GM12878 (cell line): ENCODE results near the gene IRF7. TPM values are rescaled to one million over a fixed set of nuclear protein-coding genes. Genes with fewer than 3 reads are reported as not detected.

Source experiments
- ATAC-seq: fragments of 200-7000 bp; cut with Tn5 transposase; 3 replicates; pipeline ENCODE4 v1.9.1; 2020; ENCODE audit warnings: mild to moderate bottlenecking, moderate library complexity
- BruUV-seq: library from RNA; stranded (reverse); fragments of 400-500 nt; replicated peaks from 2 replicates; lab custom pipeline; 2021; lab: Mats Ljungman, UMichigan
- CTCF ChIA-PET: fragments of 300-600 bp; sonication (Branson Sonifier 250); formaldehyde crosslinking; extraction: SDS; loops from one replicate; lab custom pipeline; 2021; ENCODE audit warnings: inconsistent platforms; lab: Yijun Ruan, JAX
- POLR2A ChIA-PET: fragments of 350-600 bp; formaldehyde crosslinking; extraction: SDS; loops from one replicate; lab custom pipeline; 2021; ENCODE audit warnings: inconsistent platforms; lab: Charles Lee
- RAD21 ChIA-PET: fragments of 300-600 bp; sonication (Branson Sonifier 250); formaldehyde crosslinking; loops from one replicate; lab custom pipeline; 2023; ENCODE audit warnings: antibody characterized with exemption; ENCODE audit not compliant: unreplicated experiment; lab: Charles Lee
- SMC1A ChIA-PET: fragments of 300-600 bp; sonication (Branson Sonifier 250); formaldehyde crosslinking; loops from one replicate; lab custom pipeline; 2023; ENCODE audit not compliant: unreplicated experiment, uncharacterized antibody; lab: Charles Lee
- DNase-seq: peaks from one replicate; pipeline ENCODE4 v3.0.0-alpha.2; 2011; ENCODE audit warnings: low read depth, low spot score
- FAIRE-seq: peaks from 3 replicates; lab custom pipeline; 2011; peaks lifted over from hg19 to GRCh38; lab: Jason Lieb, UNC
- H2AFZ ChIP-seq: 2 replicates; pipeline ENCODE4 v1.6.0; 2011; ENCODE audit warnings: low read depth, low read length, control low read depth; ENCODE audit not compliant: control insufficient read depth
- H3K27ac ChIP-seq: 2 replicates; pipeline ENCODE4 v1.5.1; 2011; ENCODE audit warnings: control low read depth; ENCODE audit not compliant: control insufficient read depth, insufficient read depth
- H3K27me3 ChIP-seq, 2 experiments: replicated peaks in 1 of 2; 2 replicates each; pipeline versions ENCODE4 v1.6.0 to v1.6.1; 2011; ENCODE audit warnings: low read length in 1 of 2; ENCODE audit not compliant: control insufficient read depth in 2 of 2, insufficient read depth in 2 of 2
- H3K36me3 ChIP-seq, 2 experiments: 2 replicates each; pipeline ENCODE4 v1.5.1; 2011; ENCODE audit warnings: low read length in 1 of 2; ENCODE audit not compliant: control insufficient read depth in 2 of 2, insufficient read depth in 2 of 2
- H3K4me1 ChIP-seq: 2 replicates; pipeline ENCODE4 v1.6.1; 2011; ENCODE audit warnings: mild to moderate bottlenecking, low read length, moderate library complexity, mixed read lengths; ENCODE audit not compliant: control insufficient read depth, insufficient read depth
- H3K4me2 ChIP-seq: 2 replicates; pipeline ENCODE4 v1.6.0; 2011; ENCODE audit warnings: control low read depth; ENCODE audit not compliant: control insufficient read depth, insufficient read depth
- H3K4me3 ChIP-seq: fragments of 200-600 bp; sonication (generic); 2 replicates; pipeline ENCODE4 v1.5.1; 2016
- H3K79me2 ChIP-seq: 2 replicates; pipeline ENCODE4 v1.6.0; 2011; ENCODE audit warnings: low read length; ENCODE audit not compliant: control insufficient read depth, insufficient read depth
- H3K9ac ChIP-seq: 2 replicates; pipeline ENCODE4 v1.8.0; 2011; ENCODE audit warnings: low read length, control low read depth, mixed read lengths; ENCODE audit not compliant: control insufficient read depth, insufficient read depth
- H3K9me3 ChIP-seq: replicated peaks from 3 replicates; pipeline ENCODE4 v1.5.1; 2011; ENCODE audit warnings: mild to moderate bottlenecking, low read length; ENCODE audit not compliant: control insufficient read depth, insufficient read depth
- H4K20me1 ChIP-seq: 2 replicates; pipeline ENCODE4 v1.6.0; 2011; ENCODE audit not compliant: control insufficient read depth, insufficient read depth
- EP300 ChIP-seq, 2 experiments: fragments of 150-350 bp in 1 of 2; IDR thresholded peaks; 2 replicates each; pipeline ENCODE4 v1.6.1; 2011 to 2012; ENCODE audit warnings: low read depth in 2 of 2, low read length in 2 of 2, borderline replicate concordance in 1 of 2, improper control_type of control experiment in 1 of 2, inconsistent platforms in 1 of 2; ENCODE audit not compliant: control insufficient read depth in 1 of 2
- POLR2A ChIP-seq: IDR thresholded peaks from 2 replicates; pipeline ENCODE4 v1.6.1; 2011; ENCODE audit warnings: low read depth, mild to moderate bottlenecking, low read length
- POLR2AphosphoS2 ChIP-seq: IDR thresholded peaks from 2 replicates; pipeline ENCODE4 v1.6.1; 2011; ENCODE audit warnings: low read depth, mild to moderate bottlenecking, low read length, improper control_type of control experiment, moderate library complexity
- POLR2AphosphoS5 ChIP-seq: IDR thresholded peaks from 2 replicates; pipeline ENCODE4 v1.6.1; 2011; ENCODE audit warnings: mild to moderate bottlenecking, low read length, inconsistent platforms
- POU2F2 ChIP-seq: IDR thresholded peaks from 3 replicates; pipeline ENCODE4 v1.6.1; 2011; ENCODE audit warnings: low read depth, mild to moderate bottlenecking, low read length, borderline replicate concordance
- TCF7 ChIP-seq: IDR thresholded peaks from 2 replicates; pipeline ENCODE4 v1.6.1; 2014; ENCODE audit warnings: antibody characterized with exemption, borderline replicate concordance
- YY1 ChIP-seq: IDR thresholded peaks from 2 replicates; pipeline ENCODE4 v1.6.1; 2011; ENCODE audit warnings: low read depth, mild to moderate bottlenecking, low read length
- WGBS: methylation state at CpG from one replicate; pipeline ENCODE4 v1.1.6; 2016; ENCODE audit warnings: low lambda C conversion rate; ENCODE audit not compliant: insufficient replicate concordance, insufficient coverage; ENCODE audit errors: missing lambda C conversion rate; 5-methylcytosine and 5-hydroxymethylcytosine counted together
- in situ Hi-C: fragments of 300-500 bp; cut with MboI; formaldehyde crosslinking; loops from 9 replicates; pipeline ENCODE4 v1.14.3; 2018; ENCODE audit warnings: mixed read lengths
- intact Hi-C: fragments of 100-400 bp; cut with micrococcal nuclease; formaldehyde crosslinking; loops from one replicate; pipeline ENCODE4 v1.14.2; 2022; ENCODE audit not compliant: unreplicated experiment
- polyA plus RNA-seq, 11 experiments: library from polyadenylated mRNA; depleted of rRNA in 4 of 11; unstranded in 6 of 11; stranded (reverse) in 5 of 11; fragments of >200 nt; fragmentation: Nextera tagmentation in 4 of 11; fragmentation: Illumina TruSeq in 1 of 11; extraction: Ambion mirVana in 4 of 11; extraction: Trizol in 1 of 11; gene quantifications; 1 replicate in 1 of 11; 2 replicates in 10 of 11; pipeline versions ENCODE4 v1.2.1 to v1.2.3, GENCODE V29; 2011 to 2016; ENCODE audit warnings: inconsistent platforms in 2 of 11, missing spikeins in 2 of 11, low read depth in 1 of 11
- total RNA-seq, 4 experiments: library from RNA; depleted of rRNA in 3 of 4; stranded (reverse); fragments of >200 nt in 3 of 4; fragmentation: Illumina TruSeq in 1 of 4; extraction: Trizol in 1 of 4; gene quantifications; 2 replicates each; pipeline versions ENCODE4 v1.2.1 to v1.2.3, GENCODE V29; 2013 to 2021
- TF ChIP-seq, protein P1 (sequence below), 3 experiments: IDR thresholded peaks in 2 of 3; conservative IDR thresholded peaks in 1 of 3; 2 replicates each; pipeline ENCODE4 v1.5.1; 2011; ENCODE audit warnings: low read depth in 3 of 3, low read length in 3 of 3, mild to moderate bottlenecking in 3 of 3, control low read depth in 2 of 3, moderate library complexity in 2 of 3, inconsistent platforms in 1 of 3, mixed read lengths in 1 of 3; ENCODE audit not compliant: control insufficient read depth in 2 of 3, insufficient read depth in 1 of 3; ENCODE audit errors: extremely low read depth in 1 of 3

IRF7 gene
- total and polyA plus RNA-seq, 10 of the 15 experiments (the other 5 are each of a cell fraction or from before 2014, with no cell fraction given) = 4.4 to 141 (median 67.6) TPM

DNA sequence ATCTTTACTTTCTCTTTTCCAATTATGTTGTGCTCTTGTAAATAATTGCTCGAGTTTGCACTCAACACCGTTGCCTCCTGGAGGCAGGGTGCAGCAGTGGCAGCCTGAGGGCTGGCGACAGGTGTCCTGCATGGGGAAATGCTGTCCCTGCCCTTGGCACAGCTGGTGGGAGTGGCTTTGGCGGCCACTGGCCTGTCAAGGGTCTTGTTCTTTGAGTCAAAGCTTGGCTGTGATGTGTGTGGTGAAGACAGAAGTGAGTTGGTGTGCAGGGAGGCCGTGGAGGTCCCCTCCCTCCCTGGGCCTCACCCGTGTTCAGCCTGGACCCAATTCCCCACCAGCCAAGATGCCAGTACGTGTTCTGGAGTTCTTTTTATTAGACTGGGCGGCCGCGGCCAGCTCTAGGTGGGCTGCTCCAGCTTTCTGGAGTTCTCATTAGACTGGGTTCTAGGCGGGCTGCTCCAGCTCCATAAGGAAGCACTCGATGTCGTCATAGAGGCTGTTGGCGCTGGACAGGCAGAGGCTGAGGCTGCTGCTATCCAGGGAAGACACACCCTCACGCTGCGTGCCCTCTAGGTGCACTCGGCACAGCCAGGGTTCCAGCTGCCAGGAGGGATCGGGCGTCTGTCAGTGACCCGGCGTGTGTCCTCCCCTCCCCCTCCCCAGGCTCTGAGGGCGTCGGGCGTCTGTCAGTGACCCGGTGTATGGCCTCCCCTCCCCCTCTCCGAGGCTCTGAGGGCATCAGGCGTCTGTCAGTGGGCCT, 3.4 kb downstream of the IRF7 start:
- RAD21 ChIA-PET = interaction anchor here (1.5 kb wide), 1 partner anchor 84 kb away, joined by 3 read pairs; no protein-coding TSS in a partner anchor

More for the DNA sequence above, 3.4 kb downstream of the IRF7 start:
- no peak overlapping the region for H3K9ac ChIP-seq
- ATAC-seq (no peak), DNase-seq (no peak), FAIRE-seq (no peak)
- H3K36me3 ChIP-seq = peaks cover 16 to 53% of the 10 kb centered on the region in 2 experiments; a peak in 3 of 4 replicates
- intact Hi-C loops = no loop called here
- no TSS peak for BruUV-seq
- H3K27ac ChIP-seq = no peak overlapping the region
- peak overlapping the region; percentile 68; the same call in 1 of the 2 replicates for H3K4me2 ChIP-seq
- ChIA-PET CTCF (no interaction called here), SMC1A (no interaction called here), POLR2A (interaction anchor here (0.5 kb wide), 1 partner anchor 106 kb away, joined by 4 read pairs; no protein-coding TSS in a partner anchor)
- TF ChIP-seq, protein P1, sequence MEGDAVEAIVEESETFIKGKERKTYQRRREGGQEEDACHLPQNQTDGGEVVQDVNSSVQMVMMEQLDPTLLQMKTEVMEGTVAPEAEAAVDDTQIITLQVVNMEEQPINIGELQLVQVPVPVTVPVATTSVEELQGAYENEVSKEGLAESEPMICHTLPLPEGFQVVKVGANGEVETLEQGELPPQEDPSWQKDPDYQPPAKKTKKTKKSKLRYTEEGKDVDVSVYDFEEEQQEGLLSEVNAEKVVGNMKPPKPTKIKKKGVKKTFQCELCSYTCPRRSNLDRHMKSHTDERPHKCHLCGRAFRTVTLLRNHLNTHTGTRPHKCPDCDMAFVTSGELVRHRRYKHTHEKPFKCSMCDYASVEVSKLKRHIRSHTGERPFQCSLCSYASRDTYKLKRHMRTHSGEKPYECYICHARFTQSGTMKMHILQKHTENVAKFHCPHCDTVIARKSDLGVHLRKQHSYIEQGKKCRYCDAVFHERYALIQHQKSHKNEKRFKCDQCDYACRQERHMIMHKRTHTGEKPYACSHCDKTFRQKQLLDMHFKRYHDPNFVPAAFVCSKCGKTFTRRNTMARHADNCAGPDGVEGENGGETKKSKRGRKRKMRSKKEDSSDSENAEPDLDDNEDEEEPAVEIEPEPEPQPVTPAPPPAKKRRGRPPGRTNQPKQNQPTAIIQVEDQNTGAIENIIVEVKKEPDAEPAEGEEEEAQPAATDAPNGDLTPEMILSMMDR (IDR thresholded peaks at IDR 0.05 in 2 of 3, conservative IDR thresholded peaks at IDR 0.05 in 1 of 3; ENCODE audit: control insufficient read depth in 2 of 3, extremely low read depth in 1 of 3, insufficient read depth in 1 of 3, low read depth in 3 of 3, low read length in 3 of 3) = peak; percentile 1 to 33 (median 23); a peak in 2 of 6 replicates
- TF ChIP-seq POLR2AphosphoS2 (no peak; the same call in 1 of the 2 replicates), POU2F2 (peak; percentile 38; the same call in 1 of the 3 replicates), EP300 (IDR thresholded peaks at IDR 0.05; ENCODE audit: borderline replicate concordance in 1 of 2, control insufficient read depth in 1 of 2, low read depth in 2 of 2, low read length in 2 of 2) (no peak), POLR2A (peak; percentile 85), POLR2AphosphoS5 (peak; percentile 76), YY1 (0 out of 2 replicates have a peak, but pooled peaks have one; percentile 5), TCF7 (no peak)
- in situ Hi-C loops = no loop called here
- H3K79me2 ChIP-seq = peaks cover 26% of the 10 kb centered on the region
- H3K4me3 ChIP-seq = no peak overlapping the region
- peaks cover 11% of the 10 kb centered on the region for H4K20me1 ChIP-seq
- no peaks in the 10 kb centered on the region for H3K27me3 ChIP-seq
- 76% methylated on average over 22 of the region's 27 CpGs for WGBS
- peaks cover 14% of the 10 kb centered on the region for H3K4me1 ChIP-seq
- H2AFZ ChIP-seq = no peak overlapping the region
- no peaks in the 10 kb centered on the region for H3K9me3 ChIP-seq
